Activated naive CD4-positive, alpha-beta T cell treated with anti-CD3 and anti-CD28 coated beads for 36 hours (primary cell): ENCODE data around the gene PAK6. TPM values are rescaled to one million over a fixed set of nuclear protein-coding genes. Genes with fewer than 3 reads are reported as not detected.

ENCODE experiments used
- CTCF ChIA-PET: fragments of 350-600 bp; sonication (Branson Sonifier 250); formaldehyde crosslinking; loops from one replicate; lab custom pipeline; 2021; ENCODE audit warnings: antibody characterized with exemption; lab: Charles Lee
- DNase-seq: peaks from one replicate; pipeline ENCODE4 v3.0.0-alpha.2; 2020
- H3K27ac Mint-ChIP-seq: one replicate; pipeline ENCODE4 v1.8.0; 2021; ENCODE audit warnings: mild to moderate bottlenecking, mixed read lengths
- H3K27me3 Mint-ChIP-seq: one replicate; pipeline ENCODE4 v1.8.0; 2021; ENCODE audit warnings: low read depth, mixed read lengths
- H3K36me3 Mint-ChIP-seq: one replicate; pipeline ENCODE4 v1.8.0; 2021; ENCODE audit warnings: low read depth, mixed read lengths
- H3K4me1 Mint-ChIP-seq: one replicate; pipeline ENCODE4 v1.8.0; 2021; ENCODE audit warnings: low read depth, mixed read lengths
- H3K4me3 Mint-ChIP-seq: one replicate; pipeline ENCODE4 v1.8.0; 2021; ENCODE audit warnings: mild to moderate bottlenecking, moderate library complexity, mixed read lengths
- H3K9me3 Mint-ChIP-seq: one replicate; pipeline ENCODE4 v1.8.0; 2021; ENCODE audit warnings: mixed read lengths
- intact Hi-C: fragments of 100-400 bp; cut with micrococcal nuclease; formaldehyde crosslinking; loops from one replicate; pipeline ENCODE4 v1.15.1; 2023
- total RNA-seq, 2 experiments: library from RNA; stranded (reverse); gene quantifications; one replicate each; pipeline ENCODE4 v1.2.3, GENCODE V29; 2021

PAK6 gene
- total RNA-seq, 2 experiments from 2014 or later, result not detected

- Mint-ChIP-seq H3K36me3 (no peaks in the 10 kb centered on the region), H3K9me3 (no peaks in the 10 kb centered on the region), H3K27ac (no peak overlapping the region), H3K27me3 (peaks cover 7% of the 10 kb centered on the region), H3K4me3 (no peak overlapping the region), H3K4me1 (peaks cover 7% of the 10 kb centered on the region)
- intact Hi-C loops, result no loop called here
- no peak for DNase-seq
- CTCF ChIA-PET, result interaction anchor here (0.6 to 0.7 kb wide), 2 partner anchors 26 to 206 kb away, joined by 3 read pairs; no protein-coding TSS in a partner anchor
These were observed 4.4 kb downstream of the PAK6 start for GRCh38 chr15:40243126-40243810.

GRCh38 chr15:40244961-40245523 lies 6.2 kb downstream of the PAK6 start:
- Mint-ChIP-seq H3K9me3 (no peaks in the 10 kb centered on the region), H3K4me3 (no peak overlapping the region), H3K27ac (no peak overlapping the region), H3K36me3 (no peaks in the 10 kb centered on the region), H3K27me3 (no peaks in the 10 kb centered on the region), H3K4me1 (no peaks in the 10 kb centered on the region)
- DNase-seq, result no peak
- CTCF ChIA-PET, result interaction anchor here (1.5 kb wide), 1 partner anchor 29 kb away, joined by 10 read pairs; no protein-coding TSS in a partner anchor
- intact Hi-C loops, result no loop called here

- Mint-ChIP-seq H3K27me3 (no peaks in the 10 kb centered on the region), H3K36me3 (no peaks in the 10 kb centered on the region), H3K9me3 (no peaks in the 10 kb centered on the region), H3K4me1 (no peaks in the 10 kb centered on the region), H3K4me3 (no peak overlapping the region), H3K27ac (no peak overlapping the region)
- CTCF ChIA-PET, result interaction anchor here (0.6 to 1.5 kb wide), 2 partner anchors 29 to 458 kb away, joined by 7 to 10 read pairs; no protein-coding TSS in a partner anchor
- DNase-seq, result no peak
- intact Hi-C loops, result no loop called here
These were observed 7.0 kb downstream of the PAK6 start for GRCh38 chr15:40245666-40246450.

- Mint-ChIP-seq H3K9me3 (no peaks in the 10 kb centered on the region), H3K4me3 (no peak overlapping the region), H3K27ac (no peak overlapping the region), H3K27me3 (peaks cover 3% of the 10 kb centered on the region), H3K4me1 (no peaks in the 10 kb centered on the region), H3K36me3 (no peaks in the 10 kb centered on the region)
- no peak for DNase-seq
- intact Hi-C loops, result no loop called here
- CTCF ChIA-PET, result interaction anchor here (0.6 to 0.8 kb wide), 4 partner anchors 32 to 459 kb away, joined by 3 to 7 read pairs (median 4); no protein-coding TSS in a partner anchor
These were observed 7.8 kb downstream of the PAK6 start for GRCh38 chr15:40246496-40247280.

- CTCF ChIA-PET, result interaction anchor here (0.7 to 0.8 kb wide), 3 partner anchors 32 to 73 kb away, joined by 3 to 4 read pairs (median 3); no protein-coding TSS in a partner anchor
- no peaks in the 10 kb centered on the region for H3K36me3 Mint-ChIP-seq
- H3K4me3 Mint-ChIP-seq, result no peak overlapping the region
- no peak for DNase-seq
- H3K27me3 Mint-ChIP-seq, result peaks cover 5% of the 10 kb centered on the region
- no peaks in the 10 kb centered on the region for H3K4me1 Mint-ChIP-seq
- intact Hi-C loops, result no loop called here
- H3K27ac Mint-ChIP-seq, result no peak overlapping the region
- H3K9me3 Mint-ChIP-seq, result no peaks in the 10 kb centered on the region
These were observed 8.6 kb downstream of the PAK6 start for GRCh38 chr15:40247406-40247971.

- Mint-ChIP-seq H3K27ac (no peak overlapping the region), H3K9me3 (no peaks in the 10 kb centered on the region), H3K27me3 (peaks cover 9% of the 10 kb centered on the region), H3K36me3 (no peaks in the 10 kb centered on the region), H3K4me3 (no peak overlapping the region), H3K4me1 (peaks cover 3% of the 10 kb centered on the region)
- intact Hi-C loops, result no loop called here
- CTCF ChIA-PET, result no interaction called here
- DNase-seq, result no peak
These were observed 9.3 kb downstream of the PAK6 start for GRCh38 chr15:40248006-40248783.

GRCh38 chr15:40249477-40250303 lies 10.8 kb downstream of the PAK6 start:
- Mint-ChIP-seq H3K4me3 (no peak overlapping the region), H3K9me3 (no peaks in the 10 kb centered on the region), H3K4me1 (peaks cover 4% of the 10 kb centered on the region), H3K36me3 (no peaks in the 10 kb centered on the region), H3K27ac (no peak overlapping the region), H3K27me3 (peaks cover 21% of the 10 kb centered on the region)
- no peak for DNase-seq
- CTCF ChIA-PET, result interaction anchor here (0.6 to 1.5 kb wide), 5 partner anchors 24 to 204 kb away, joined by 3 to 4 read pairs (median 4); no protein-coding TSS in a partner anchor
- intact Hi-C loops, result no loop called here

GRCh38 chr15:40250304-40250656 lies 11.4 kb downstream of the PAK6 start:
- Mint-ChIP-seq H3K4me1 (peaks cover 4% of the 10 kb centered on the region), H3K9me3 (no peaks in the 10 kb centered on the region), H3K4me3 (no peak overlapping the region), H3K27me3 (peaks cover 21% of the 10 kb centered on the region), H3K27ac (no peak overlapping the region), H3K36me3 (no peaks in the 10 kb centered on the region)
- CTCF ChIA-PET, result interaction anchor here (0.6 to 1.5 kb wide), 5 partner anchors 24 to 615 kb away, joined by 3 to 4 read pairs (median 3); no protein-coding TSS in a partner anchor
- no peak for DNase-seq
- intact Hi-C loops, result no loop called here

- Mint-ChIP-seq H3K27me3 (peaks cover 21% of the 10 kb centered on the region), H3K4me3 (no peak overlapping the region)
- intact Hi-C loops, result no loop called here
These were observed 12.1 kb downstream of the PAK6 start for GRCh38 chr15:40250771-40251483.

More at GRCh38 chr15:40250771-40251483, 12.1 kb downstream of the PAK6 start:
- no peak overlapping the region for H3K27ac Mint-ChIP-seq
- DNase-seq, result no peak
- no peaks in the 10 kb centered on the region for H3K36me3 Mint-ChIP-seq
- peaks cover 4% of the 10 kb centered on the region for H3K4me1 Mint-ChIP-seq
- CTCF ChIA-PET, result interaction anchor here (0.6 to 1.5 kb wide), 4 partner anchors 23 to 616 kb away, joined by 3 to 4 read pairs (median 4); no protein-coding TSS in a partner anchor
- no peaks in the 10 kb centered on the region for H3K9me3 Mint-ChIP-seq
